ENCODE data around the gene KIF23.
"Not testable (repeated sequence)": the region's sequence is repeated elsewhere in the genome, so short reads cannot be mapped to it uniquely, and the experiment has no call there.

KIF23 gene

GRCh38 chr15:69435985-69436384, 21.8 kb downstream of the KIF23 start:
- H3K27me3 ChIP-seq (ENCODE audit: insufficient read depth, low read length) = no peaks in the 10 kb centered on the region
- H3K4me1 ChIP-seq (ENCODE audit: insufficient read depth, low read length) = no peaks in the 10 kb centered on the region
- 96% methylated on average over 4 of the region's 4 CpGs for WGBS
- H3K27ac ChIP-seq (ENCODE audit: low read depth, low read length) = no peak overlapping the region
- no peak overlapping the region for H3K9ac ChIP-seq (ENCODE audit: low read depth, low read length)
- H3K4me3 ChIP-seq (ENCODE audit: low read length) = no peak overlapping the region
- no peaks in the 10 kb centered on the region for H3K9me3 ChIP-seq (ENCODE audit: insufficient read depth, low read depth, low read length)
- peaks cover 98% of the 10 kb centered on the region for H3K36me3 ChIP-seq (ENCODE audit: insufficient read depth, low read length)

DNA sequence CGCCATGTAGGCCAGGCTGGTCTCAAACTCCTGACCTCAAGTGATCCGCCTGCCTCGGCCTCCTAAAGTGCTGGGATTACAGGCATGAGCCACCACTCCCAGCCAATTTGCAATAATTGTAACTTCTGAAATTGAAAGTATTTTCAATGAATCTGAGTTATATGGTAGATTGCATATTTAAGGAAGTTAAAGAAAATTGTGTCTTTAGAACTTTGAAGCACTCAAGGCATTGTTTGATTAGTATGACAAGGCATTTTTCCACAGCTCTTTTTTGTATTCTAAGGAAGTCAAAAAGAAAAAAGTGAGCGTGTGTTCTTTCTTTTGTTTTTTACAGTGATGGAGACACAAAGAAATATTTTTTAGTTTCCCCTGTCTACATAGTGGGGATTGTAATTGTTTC, 22.8 kb downstream of the KIF23 start:
- no peak overlapping the region for H3K4me3 ChIP-seq (ENCODE audit: low read length)
- H3K9ac ChIP-seq (ENCODE audit: low read depth, low read length) = no peak overlapping the region
- WGBS = 96% methylated on average over 4 of the region's 4 CpGs
- H3K27ac ChIP-seq (ENCODE audit: low read depth, low read length) = no peak overlapping the region
- peaks cover 100% of the 10 kb centered on the region for H3K36me3 ChIP-seq (ENCODE audit: insufficient read depth, low read length)
- no peaks in the 10 kb centered on the region for H3K27me3 ChIP-seq (ENCODE audit: insufficient read depth, low read length)
- no peaks in the 10 kb centered on the region for H3K4me1 ChIP-seq (ENCODE audit: insufficient read depth, low read length)
- no peaks in the 10 kb centered on the region for H3K9me3 ChIP-seq (ENCODE audit: insufficient read depth, low read depth, low read length)

DNA sequence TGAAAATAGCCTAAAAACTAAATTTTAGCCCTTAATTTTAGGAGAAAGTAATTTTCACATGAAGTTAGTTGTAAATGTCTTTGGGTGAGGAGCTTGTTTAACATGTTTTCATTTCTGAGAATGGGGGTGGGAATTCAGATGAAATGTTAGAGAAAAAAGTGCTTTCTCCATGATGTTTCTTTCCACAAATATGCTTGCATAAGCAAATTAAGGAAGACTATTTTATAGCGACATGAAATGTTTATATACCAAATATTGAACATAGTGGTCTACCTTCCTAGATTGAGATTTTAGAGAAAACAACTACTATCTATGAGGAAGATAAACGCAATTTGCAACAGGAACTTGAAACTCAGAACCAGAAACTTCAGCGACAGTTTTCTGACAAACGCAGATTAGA, 25.5 kb downstream of the KIF23 start:
- H3K4me3 ChIP-seq (ENCODE audit: low read length) = no peak overlapping the region
- peaks cover 100% of the 10 kb centered on the region for H3K36me3 ChIP-seq (ENCODE audit: insufficient read depth, low read length)
- H3K27me3 ChIP-seq (ENCODE audit: insufficient read depth, low read length) = no peaks in the 10 kb centered on the region
- 97% methylated on average over 3 of the region's 4 CpGs for WGBS
- no peaks in the 10 kb centered on the region for H3K9me3 ChIP-seq (ENCODE audit: insufficient read depth, low read depth, low read length)
- no peak overlapping the region for H3K9ac ChIP-seq (ENCODE audit: low read depth, low read length)
- H3K4me1 ChIP-seq (ENCODE audit: insufficient read depth, low read length) = no peaks in the 10 kb centered on the region
- no peak overlapping the region for H3K27ac ChIP-seq (ENCODE audit: low read depth, low read length)

DNA sequence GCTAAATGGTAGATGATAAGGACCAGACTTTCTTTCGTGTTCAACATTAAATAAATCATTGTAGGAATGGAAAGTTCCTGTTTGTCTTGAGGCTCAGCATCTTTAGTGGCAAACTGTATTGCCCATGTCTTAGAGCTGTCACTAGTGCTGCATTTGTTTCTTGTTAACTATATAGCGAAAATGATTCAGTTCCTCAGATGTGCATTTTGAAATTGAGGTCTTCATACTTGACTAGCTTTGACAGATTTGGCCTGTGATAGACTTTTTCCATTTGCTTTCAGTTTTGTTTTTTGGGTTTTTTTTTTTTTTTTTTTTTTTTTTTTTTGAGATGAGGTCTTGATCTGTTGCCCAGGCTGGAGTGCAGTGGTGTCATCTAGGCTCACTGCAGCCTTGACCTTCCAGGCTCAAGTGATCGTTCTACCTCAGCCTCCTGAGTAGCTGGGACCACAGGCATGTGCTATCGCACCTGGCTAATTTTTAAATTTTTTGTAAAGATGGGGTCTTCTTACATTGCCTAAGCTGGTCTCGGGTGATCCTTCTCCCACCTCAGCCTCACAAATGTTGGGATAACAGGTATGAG, 29.0 kb downstream of the KIF23 start:
- Histone ChIP-seq H3K9ac (ENCODE audit: low read depth, low read length) (no peak overlapping the region), H3K4me1 (ENCODE audit: insufficient read depth, low read length) (no peaks in the 10 kb centered on the region), H3K4me3 (ENCODE audit: low read length) (no peak overlapping the region), H3K27me3 (ENCODE audit: insufficient read depth, low read length) (no peaks in the 10 kb centered on the region), H3K36me3 (ENCODE audit: insufficient read depth, low read length) (peaks cover 100% of the 10 kb centered on the region), H3K27ac (ENCODE audit: low read depth, low read length) (no peak overlapping the region), H3K9me3 (ENCODE audit: insufficient read depth, low read depth, low read length) (no peaks in the 10 kb centered on the region)
- 92% methylated on average over 5 of the region's 5 CpGs for WGBS

DNA sequence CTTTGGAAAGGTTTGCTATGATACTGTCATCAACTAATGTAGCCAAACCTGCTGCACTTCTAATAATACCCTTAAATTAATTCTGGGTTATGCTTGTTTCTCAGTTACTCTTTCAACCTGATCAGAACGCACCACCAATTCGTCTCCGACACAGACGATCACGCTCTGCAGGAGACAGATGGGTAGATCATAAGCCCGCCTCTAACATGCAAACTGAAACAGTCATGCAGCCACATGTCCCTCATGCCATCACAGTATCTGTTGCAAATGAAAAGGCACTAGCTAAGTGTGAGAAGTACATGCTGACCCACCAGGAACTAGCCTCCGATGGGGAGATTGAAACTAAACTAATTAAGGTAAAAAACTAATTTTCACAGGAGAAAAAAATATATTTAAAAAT, 30.5 kb downstream of the KIF23 start:
- Histone ChIP-seq H3K27me3 (ENCODE audit: insufficient read depth, low read length) (no peaks in the 10 kb centered on the region), H3K36me3 (ENCODE audit: insufficient read depth, low read length) (peaks cover 90% of the 10 kb centered on the region)
- WGBS = 95% methylated on average over 6 of the region's 7 CpGs

DNA sequence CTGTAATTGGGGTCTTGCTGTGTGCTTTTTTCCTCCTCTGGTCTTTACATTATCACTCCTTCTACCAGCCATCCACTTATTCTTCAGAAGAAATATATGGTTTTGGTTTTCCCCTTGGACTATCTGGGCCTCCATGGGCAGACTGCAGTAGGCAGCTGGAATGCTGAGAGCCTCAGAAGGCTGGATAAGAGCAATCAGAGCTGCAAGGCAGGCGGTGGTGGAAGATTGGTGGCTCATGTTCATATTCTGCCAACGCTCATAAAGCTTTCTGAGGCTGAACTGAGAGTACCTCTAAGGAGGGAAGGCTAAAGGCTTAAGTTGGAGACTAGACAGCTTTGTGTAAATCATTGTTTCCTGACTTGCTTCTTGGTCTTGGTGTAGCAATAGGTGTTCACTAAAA, 32.8 kb downstream of the KIF23 start:
- no peaks in the 10 kb centered on the region for H3K4me1 ChIP-seq (ENCODE audit: insufficient read depth, low read length)
- no peak overlapping the region for H3K27ac ChIP-seq (ENCODE audit: low read depth, low read length)
- H3K36me3 ChIP-seq (ENCODE audit: insufficient read depth, low read length) = peaks cover 67% of the 10 kb centered on the region
- WGBS = 97% methylated on average over 2 of the region's 2 CpGs
- H3K27me3 ChIP-seq (ENCODE audit: insufficient read depth, low read length) = no peaks in the 10 kb centered on the region
- no peak overlapping the region for H3K4me3 ChIP-seq (ENCODE audit: low read length)
- H3K9ac ChIP-seq (ENCODE audit: low read depth, low read length) = no peak overlapping the region
- no peaks in the 10 kb centered on the region for H3K9me3 ChIP-seq (ENCODE audit: insufficient read depth, low read depth, low read length)

More for the DNA sequence above, 30.5 kb downstream of the KIF23 start:
- Histone ChIP-seq H3K9me3 (ENCODE audit: insufficient read depth, low read depth, low read length) (no peaks in the 10 kb centered on the region), H3K4me1 (ENCODE audit: insufficient read depth, low read length) (no peaks in the 10 kb centered on the region), H3K27ac (ENCODE audit: low read depth, low read length) (no peak overlapping the region), H3K4me3 (ENCODE audit: low read length) (no peak overlapping the region), H3K9ac (ENCODE audit: low read depth, low read length) (no peak overlapping the region)

GRCh38 chr15:69450221-69450620, 36.1 kb downstream of the KIF23 start:
- not testable (repeated sequence) for H3K27ac ChIP-seq (ENCODE audit: low read depth, low read length); H3K27me3 ChIP-seq (ENCODE audit: insufficient read depth, low read length); H3K9ac ChIP-seq (ENCODE audit: low read depth, low read length); H3K4me3 ChIP-seq (ENCODE audit: low read length); H3K9me3 ChIP-seq (ENCODE audit: insufficient read depth, low read depth, low read length); H3K4me1 ChIP-seq (ENCODE audit: insufficient read depth, low read length)
- WGBS = 95% methylated on average over 4 of the region's 4 CpGs
- peaks cover 55% of the 10 kb centered on the region for H3K36me3 ChIP-seq (ENCODE audit: insufficient read depth, low read length)

DNA sequence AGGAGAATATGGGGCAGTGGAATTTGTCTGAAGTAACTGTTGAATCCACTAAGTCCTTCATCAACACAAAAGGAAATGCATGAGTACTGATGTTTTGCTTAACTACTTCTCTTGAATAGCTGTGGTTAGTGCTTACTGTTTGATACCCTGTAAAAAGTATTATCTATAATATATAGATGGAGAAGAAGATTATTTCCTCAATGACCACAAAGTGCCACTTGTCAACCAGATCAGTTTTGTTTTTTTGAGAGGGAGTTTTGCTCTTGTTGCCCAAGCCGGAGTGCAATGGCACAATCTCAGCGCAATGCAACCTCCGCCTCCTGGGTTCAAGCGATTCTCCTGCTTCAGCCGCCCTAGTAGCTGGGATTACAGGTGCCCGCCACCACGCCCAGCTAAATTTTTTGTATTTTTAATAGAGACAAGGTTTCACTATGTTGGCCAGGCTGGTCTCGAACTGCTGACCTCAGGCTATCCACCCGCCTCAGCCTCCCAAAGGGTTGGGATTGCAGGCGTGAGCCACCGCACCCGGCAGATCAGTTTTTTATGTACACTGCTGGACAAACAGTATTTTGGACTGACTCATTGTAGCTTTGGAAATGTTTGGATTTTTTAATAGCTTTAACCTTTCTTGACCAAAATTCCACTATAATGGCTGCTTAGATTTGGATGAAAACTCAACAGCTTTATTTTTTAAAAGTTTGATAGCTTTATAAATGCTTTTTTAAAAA, 37.0 kb downstream of the KIF23 start:
- H3K4me3 ChIP-seq (ENCODE audit: low read length) = peak overlapping the region; percentile 93
- no peaks in the 10 kb centered on the region for H3K9me3 ChIP-seq (ENCODE audit: insufficient read depth, low read depth, low read length)
- no peaks in the 10 kb centered on the region for H3K27me3 ChIP-seq (ENCODE audit: insufficient read depth, low read length)
- no peak overlapping the region for H3K9ac ChIP-seq (ENCODE audit: low read depth, low read length)
- H3K4me1 ChIP-seq (ENCODE audit: insufficient read depth, low read length) = peaks cover 4% of the 10 kb centered on the region; the same call in 1 of the 2 replicates
- H3K27ac ChIP-seq (ENCODE audit: low read depth, low read length) = no peak overlapping the region
- 98% methylated on average over 12 of the region's 12 CpGs for WGBS
- peaks cover 55% of the 10 kb centered on the region for H3K36me3 ChIP-seq (ENCODE audit: insufficient read depth, low read length)

DNA sequence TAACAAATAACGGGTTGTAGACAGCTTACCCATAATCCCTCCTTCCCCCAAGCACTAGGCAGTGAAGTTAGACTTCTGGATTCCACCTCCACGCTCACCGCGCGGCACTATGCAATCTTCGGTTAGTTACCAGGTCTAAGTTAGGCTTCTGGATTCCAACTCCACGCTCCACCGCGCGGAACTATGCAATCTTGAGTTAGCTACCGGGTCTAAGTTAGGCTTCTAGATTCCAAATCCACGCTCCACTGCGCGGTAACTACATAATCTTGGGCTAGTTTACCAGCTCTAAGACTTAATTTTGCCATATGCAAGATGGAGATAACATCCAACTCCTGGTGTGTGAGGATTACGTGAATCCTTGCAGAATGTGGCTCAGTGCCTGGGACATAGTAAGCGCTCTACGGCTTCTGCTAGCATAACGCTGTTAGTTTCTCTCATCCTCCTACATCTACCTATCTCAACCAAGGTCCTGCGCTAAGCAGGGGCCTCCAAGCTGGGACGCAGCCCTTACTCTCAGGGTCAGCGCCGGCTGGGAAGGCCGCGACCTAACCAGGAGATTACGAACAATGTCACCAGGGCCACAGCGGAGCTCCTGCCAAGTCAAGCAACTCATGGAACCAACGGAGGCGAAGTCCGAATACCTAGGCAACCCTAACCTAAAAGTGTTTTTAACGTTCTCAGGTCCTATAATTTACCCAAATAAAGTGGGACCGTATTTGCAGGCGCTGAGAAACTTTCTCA, 38.0 kb downstream of the KIF23 start:
- Histone ChIP-seq H3K27ac (ENCODE audit: low read depth, low read length) (peak overlapping the region; percentile 57), H3K36me3 (ENCODE audit: insufficient read depth, low read length) (peaks cover 55% of the 10 kb centered on the region), H3K9me3 (ENCODE audit: insufficient read depth, low read depth, low read length) (no peaks in the 10 kb centered on the region), H3K9ac (ENCODE audit: low read depth, low read length) (peak overlapping the region; percentile 97), H3K4me1 (ENCODE audit: insufficient read depth, low read length) (peaks cover 4% of the 10 kb centered on the region; the same call in 1 of the 2 replicates), H3K4me3 (ENCODE audit: low read length) (peak overlapping the region; percentile 93), H3K27me3 (ENCODE audit: insufficient read depth, low read length) (no peaks in the 10 kb centered on the region)
- 22% methylated on average over 32 of the region's 32 CpGs for WGBS

- peak within 1 kb of the TSS; percentile 77 for H3K27ac ChIP-seq (ENCODE audit: low read depth, low read length)
- under 1% methylated on average over 77 of the region's 77 CpGs for WGBS
- H3K36me3 ChIP-seq (ENCODE audit: insufficient read depth, low read length) = peaks cover 52% of the 10 kb centered on the region
- no peaks in the 10 kb centered on the region for H3K9me3 ChIP-seq (ENCODE audit: insufficient read depth, low read depth, low read length)
- peaks cover 4% of the 10 kb centered on the region; the same call in 1 of the 2 replicates for H3K4me1 ChIP-seq (ENCODE audit: insufficient read depth, low read length)
- no peaks in the 10 kb centered on the region for H3K27me3 ChIP-seq (ENCODE audit: insufficient read depth, low read length)
- H3K4me3 ChIP-seq (ENCODE audit: low read length) = peak within 1 kb of the TSS; percentile 93
- H3K9ac ChIP-seq (ENCODE audit: low read depth, low read length) = peak within 1 kb of the TSS; percentile 97
These were observed 38.8 kb downstream of the KIF23 start, which contains the start of gene RPLP1 for GRCh38 chr15:69452692-69453521. Gene RPLP1 (plus strand): TSS chr15:69452818. CDS start chr15:69452949, 131 bp downstream.
